K562 (cell line): ENCODE measurements around the gene AGGF1. TPM values are rescaled to one million over a fixed set of nuclear protein-coding genes. Genes with fewer than 3 reads are reported as not detected.

Experiments used
- ATAC-seq: fragments of 200-7000 bp; cut with Tn5 transposase; 3 replicates; pipeline ENCODE4 v1.9.1; 2020; ENCODE audit warnings: moderate library complexity
- BruUV-seq: library from RNA; stranded (reverse); fragments of 400-500 nt; replicated peaks from 2 replicates; lab custom pipeline; 2021; lab: Mats Ljungman, UMichigan
- CTCF ChIA-PET: fragments of 300-600 bp; formaldehyde crosslinking; extraction: SDS; loops from one replicate; lab custom pipeline; 2021; ENCODE audit warnings: low intra/inter-chr PET ratio; lab: Yijun Ruan, JAX
- POLR2A ChIA-PET: fragments of 300-600, 350-650 bp; sonication (Branson Sonifier 250); formaldehyde crosslinking; extraction: SDS; loops from one replicate; lab custom pipeline; 2021; ENCODE audit warnings: antibody characterized with exemption, inconsistent platforms; lab: Yijun Ruan, JAX
- DNase-seq, 4 experiments: peaks; one replicate each; pipeline versions ENCODE4 v3.0.0 to v3.0.0-alpha.2; 2011 to 2018; ENCODE audit warnings: low spot score in 3 of 4, mixed read lengths in 3 of 4; ENCODE audit errors: extremely low read depth in 1 of 4
- FAIRE-seq: peaks from 2 replicates; lab custom pipeline; 2011; peaks lifted over from hg19 to GRCh38; lab: Jason Lieb, UNC
- H2AFZ ChIP-seq: 2 replicates; pipeline ENCODE4 v1.6.0; 2011; ENCODE audit warnings: low read depth, low read length, control low read depth, inconsistent platforms
- H3K27ac ChIP-seq: fragments of 200-600 bp; 3 replicates; pipeline ENCODE4 v1.8.0; 2011; ENCODE audit warnings: low read depth, mild to moderate bottlenecking, control low read depth, inconsistent platforms, low read length, moderate library complexity, mixed read lengths; ENCODE audit errors: extremely low read depth
- H3K27me3 ChIP-seq, 2 experiments: fragments of 300-600 bp in 1 of 2; 2 replicates in 1 of 2; 3 replicates in 1 of 2; pipeline versions ENCODE4 v1.6.0 to v1.8.0; 2011; ENCODE audit warnings: inconsistent platforms in 2 of 2, low read length in 2 of 2, mild to moderate bottlenecking in 1 of 2, mixed read lengths in 1 of 2, moderate library complexity in 1 of 2; ENCODE audit not compliant: control insufficient read depth in 2 of 2, insufficient read depth in 2 of 2
- H3K36me3 ChIP-seq: fragments of 300-600 bp; 3 replicates; pipeline ENCODE4 v1.8.0; 2011; ENCODE audit warnings: mild to moderate bottlenecking, low read length, inconsistent platforms; ENCODE audit not compliant: control insufficient read depth, insufficient read depth
- H3K4me1 ChIP-seq, 2 experiments: fragments of 200-600 bp in 1 of 2; replicated peaks in 1 of 2; 2 replicates in 1 of 2; 3 replicates in 1 of 2; pipeline versions ENCODE4 v1.5.1 to v1.8.0; 2011; ENCODE audit warnings: inconsistent platforms in 2 of 2, low read length in 2 of 2, mild to moderate bottlenecking in 1 of 2, mixed read lengths in 1 of 2, moderate library complexity in 1 of 2; ENCODE audit not compliant: control insufficient read depth in 2 of 2, insufficient read depth in 2 of 2
- H3K4me2 ChIP-seq: 2 replicates; pipeline ENCODE4 v1.6.1; 2011; ENCODE audit warnings: low read length, control low read depth, inconsistent platforms, mixed read lengths; ENCODE audit not compliant: insufficient read depth
- H3K4me3 ChIP-seq: fragments of 200-600 bp; sonication (generic), shearing (Covaris generic); 2 replicates; pipeline ENCODE4 v1.5.1; 2016; ENCODE audit warnings: control low read depth, inconsistent platforms
- H3K79me2 ChIP-seq: fragments of 200-600 bp; 3 replicates; pipeline ENCODE4 v1.8.0; 2011; ENCODE audit warnings: low read length, inconsistent platforms; ENCODE audit not compliant: control insufficient read depth, insufficient read depth
- H3K9ac ChIP-seq, 2 experiments: 2 replicates each; pipeline versions ENCODE4 v1.6.0 to v1.6.1; 2011; ENCODE audit warnings: low read depth in 2 of 2, low read length in 2 of 2, control low read depth in 1 of 2, inconsistent platforms in 1 of 2, mild to moderate bottlenecking in 1 of 2, mixed read lengths in 1 of 2; ENCODE audit not compliant: insufficient read depth in 1 of 2
- H3K9me1 ChIP-seq: one replicate; pipeline ENCODE4 v1.6.0; 2011; ENCODE audit warnings: inconsistent platforms, mild to moderate bottlenecking, low read length, moderate library complexity; ENCODE audit not compliant: control insufficient read depth, insufficient read depth
- H3K9me3 ChIP-seq: replicated peaks from 2 replicates; pipeline ENCODE4 v1.5.1; 2011; ENCODE audit warnings: low read depth, low read length, inconsistent platforms; ENCODE audit not compliant: control insufficient read depth, insufficient read depth
- H4K20me1 ChIP-seq: replicated peaks from 2 replicates; pipeline ENCODE4 v1.6.1; 2011; ENCODE audit warnings: low read length, inconsistent platforms, mixed read lengths; ENCODE audit not compliant: control insufficient read depth, insufficient read depth
- ETV1 ChIP-seq: fragments of 450-650 bp; conservative IDR thresholded peaks from 2 replicates; pipeline ENCODE4 v1.6.1; 2016; ENCODE audit warnings: missing genetic modification characterization, control low read depth, low read depth, missing compliant biosample characterization
- NR2C2 ChIP-seq, 2 experiments: fragments of 200-800 bp in 1 of 2; sonication (Bioruptor generic) in 1 of 2; sonication (generic) in 1 of 2; formaldehyde crosslinking in 1 of 2; IDR thresholded peaks; 2 replicates each; pipeline versions ENCODE4 v1.6.1 to v1.8.0; 2016 to 2022; ENCODE audit warnings: mild to moderate bottlenecking in 1 of 2, missing compliant biosample characterization in 1 of 2, missing genetic modification characterization in 1 of 2, missing genetic modification reagents in 1 of 2
- OTX1 ChIP-seq: fragments of 450-650 bp; formaldehyde crosslinking; IDR thresholded peaks from 2 replicates; pipeline ENCODE4 v1.4.0; 2022; ENCODE audit warnings: mild to moderate bottlenecking
- POLR2A ChIP-seq: fragments of 450-650 bp; conservative IDR thresholded peaks from 2 replicates; pipeline ENCODE4 v1.6.1; 2016
- POLR2B ChIP-seq: fragments of 450-650 bp; IDR thresholded peaks from 2 replicates; pipeline ENCODE4 v1.6.1; 2018; ENCODE audit warnings: low read depth; ENCODE audit not compliant: partially characterized antibody
- RBM17 ChIP-seq: fragments of 200-400 bp; formaldehyde crosslinking; IDR thresholded peaks from 2 replicates; pipeline ENCODE4 v1.6.1; 2017; ENCODE audit warnings: low read depth, mild to moderate bottlenecking, low read length, borderline replicate concordance
- SMARCC2 ChIP-seq: fragments of 450-650 bp; IDR thresholded peaks from 2 replicates; pipeline ENCODE4 v1.6.1; 2017; ENCODE audit warnings: antibody characterized with exemption, moderate library complexity, mild to moderate bottlenecking, low read depth
- TAF1 ChIP-seq: IDR thresholded peaks from 2 replicates; pipeline ENCODE4 v1.6.1; 2011; ENCODE audit warnings: mild to moderate bottlenecking, low read length, moderate library complexity; ENCODE audit not compliant: insufficient read depth, control insufficient read depth, severe bottlenecking; ENCODE audit errors: extremely low read depth
- XRCC3 ChIP-seq: fragments of 450-650 bp; IDR thresholded peaks from 2 replicates; pipeline ENCODE4 v1.6.1; 2017; ENCODE audit warnings: mild to moderate bottlenecking, moderate library complexity
- ZBTB43 ChIP-seq: sonication (generic); formaldehyde crosslinking; IDR thresholded peaks from 2 replicates; pipeline ENCODE4 v1.8.0; 2023; ENCODE audit warnings: mild to moderate bottlenecking, missing genetic modification reagents
- ZKSCAN3 ChIP-seq: fragments of 250-450 bp; sonication (Bioruptor Pico); IDR thresholded peaks from 2 replicates; pipeline ENCODE4 v1.4.0; 2020
- ZNF507 ChIP-seq: conservative IDR thresholded peaks from 2 replicates; pipeline ENCODE4 v1.6.1; 2017; ENCODE audit warnings: missing genetic modification characterization, missing compliant biosample characterization
- WGBS: fragments of 100-300 bp; shearing (Covaris generic); methylation state at CpG from one replicate; pipeline ENCODE4 v1.1.6; 2016; ENCODE audit warnings: low coverage, mixed read lengths; ENCODE audit not compliant: insufficient coverage; ENCODE audit errors: missing lambda C conversion rate; 5-methylcytosine and 5-hydroxymethylcytosine counted together
- in situ Hi-C: fragments of 300-500 bp; cut with MboI; formaldehyde crosslinking; loops from 4 replicates; pipeline ENCODE4 v1.15.0; 2018; ENCODE audit warnings: inconsistent platforms, mixed read lengths
- intact Hi-C: fragments of 100-400 bp; cut with micrococcal nuclease; formaldehyde crosslinking; loops from 2 replicates; pipeline ENCODE4 v1.14.2; 2022
- polyA plus RNA-seq, 8 experiments: library from polyadenylated mRNA; depleted of rRNA in 4 of 8; stranded (reverse) in 5 of 8; unstranded in 3 of 8; fragments of >200 nt; fragmentation: Nextera tagmentation in 2 of 8; fragmentation: Illumina TruSeq in 1 of 8; extraction: Ambion mirVana in 2 of 8; extraction: Trizol in 1 of 8; gene quantifications; 2 replicates each; pipeline versions ENCODE4 v1.2.1 to v1.2.3, GENCODE V29; 2011 to 2014; ENCODE audit warnings: inconsistent platforms in 1 of 8, missing spikeins in 1 of 8
- total RNA-seq, 7 experiments: library from RNA; depleted of rRNA in 6 of 7; stranded (reverse); fragments of >200 nt in 6 of 7; fragmentation: Illumina TruSeq in 2 of 7; extraction: Trizol in 2 of 7; gene quantifications; 2 replicates each; pipeline versions ENCODE4 v1.2.1 to v1.2.3, GENCODE V29; 2011 to 2021; ENCODE audit warnings: low replicate concordance in 1 of 7
- TF ChIP-seq, protein P1 (sequence below): fragments of 250-450 bp; sonication (Bioruptor Pico); IDR thresholded peaks from 2 replicates; pipeline ENCODE4 v1.5.0; 2021
- TF ChIP-seq, protein P2 (sequence below): fragments of 250-450 bp; sonication (Bioruptor Pico); IDR thresholded peaks from 2 replicates; pipeline ENCODE4 v1.4.0; 2020

The AGGF1 gene
- total and polyA plus RNA-seq, 9 of the 15 experiments (the other 6 are each of a cell fraction or from before 2014, with no cell fraction given), result 5.2 to 20.4 (median 13.4) TPM

DNA sequence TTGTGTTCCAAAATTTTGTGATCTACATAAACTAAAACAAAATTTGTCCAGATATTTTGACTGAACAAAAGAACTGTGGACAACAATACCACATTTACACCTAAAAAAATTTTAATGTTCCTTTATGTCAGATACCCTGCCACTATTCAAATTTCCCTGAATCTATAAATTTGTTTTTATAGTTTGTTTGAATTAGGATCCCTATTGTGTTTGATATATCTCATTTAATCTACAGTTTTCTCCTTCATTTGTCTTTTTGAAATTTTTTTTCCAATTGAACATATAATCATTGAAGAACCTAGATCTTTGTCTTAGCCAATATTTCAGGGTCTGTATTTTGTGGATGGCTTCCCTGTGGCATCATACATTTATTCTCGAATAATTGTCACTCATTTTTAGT lies 5.7 kb downstream of the AGGF1 start (continued):
- TF ChIP-seq RBM17 (no peak), ETV1 (tag) (no peak), TAF1 (no peak), OTX1 (CRISPR knock-in tag) (no peak), POLR2A (no peak), ZKSCAN3 (CRISPR knock-in tag) (no peak)

DNA sequence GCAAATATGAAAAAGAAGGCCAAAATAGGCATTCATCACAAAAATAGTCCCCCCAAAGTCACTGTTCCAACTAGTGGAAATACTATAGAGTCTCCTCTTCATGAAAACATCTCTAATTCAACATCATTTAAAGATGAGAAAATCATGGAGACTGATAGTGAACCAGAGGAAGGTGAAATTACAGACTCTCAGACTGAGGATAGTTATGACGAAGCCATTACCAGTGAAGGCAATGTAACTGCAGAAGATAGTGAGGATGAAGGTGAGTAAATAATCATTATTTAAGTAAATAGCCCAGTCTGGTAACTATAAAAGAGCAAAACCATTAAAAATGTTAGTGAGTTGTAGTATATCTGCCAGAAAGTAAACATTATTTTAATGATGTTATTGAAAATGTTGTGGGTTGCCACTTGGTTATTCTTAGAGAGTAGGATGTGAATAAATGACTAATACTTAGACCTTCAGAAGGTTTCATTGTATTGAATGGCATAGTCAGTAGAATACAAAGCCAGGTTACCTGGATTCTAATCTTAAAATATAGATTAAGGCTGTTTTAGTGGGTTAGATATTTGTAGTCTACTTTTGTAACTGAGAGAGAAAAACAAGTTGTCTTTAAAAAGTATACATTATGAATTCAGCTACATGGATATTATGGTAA lies 16.3 kb downstream of the AGGF1 start:
- Histone ChIP-seq H4K20me1 (no peaks in the 10 kb centered on the region), H3K9me1 (no peaks in the 10 kb centered on the region), H3K9me3 (no peaks in the 10 kb centered on the region), H3K36me3 (peaks cover 29% of the 10 kb centered on the region), H3K9ac (no peak overlapping the region), H3K4me3 (no peak overlapping the region), H3K4me2 (no peak overlapping the region), H3K79me2 (no peaks in the 10 kb centered on the region), H3K27me3 (no peaks in the 10 kb centered on the region), H3K27ac (no peak overlapping the region), H3K4me1 (no peaks in the 10 kb centered on the region), H2AFZ (no peak overlapping the region)
- ChIA-PET POLR2A (interaction anchor here (0.6 kb wide), 1 partner anchor 13 kb away, joined by 3 read pairs; no protein-coding TSS in a partner anchor), CTCF (no interaction called here)
- ATAC-seq, result no peak
- in situ Hi-C loops (no loop called here), intact Hi-C loops (no loop called here)
- DNase-seq, result no peak
- 100% methylated on average over 1 of the region's 1 CpG for WGBS
- peak; percentile 23 for FAIRE-seq
- BruUV-seq, result no TSS peak
- no peak for TF ChIP-seq SMARCC2
- TF ChIP-seq NR2C2 (CRISPR knock-in tag; IDR thresholded peaks at IDR 0.05), result no peak
- TF ChIP-seq NR2C2 (tag; IDR thresholded peaks at IDR 0.05), result no peak
- TF ChIP-seq ZNF507, result no peak
- no peak for TF ChIP-seq POLR2B
- TF ChIP-seq, protein P1, sequence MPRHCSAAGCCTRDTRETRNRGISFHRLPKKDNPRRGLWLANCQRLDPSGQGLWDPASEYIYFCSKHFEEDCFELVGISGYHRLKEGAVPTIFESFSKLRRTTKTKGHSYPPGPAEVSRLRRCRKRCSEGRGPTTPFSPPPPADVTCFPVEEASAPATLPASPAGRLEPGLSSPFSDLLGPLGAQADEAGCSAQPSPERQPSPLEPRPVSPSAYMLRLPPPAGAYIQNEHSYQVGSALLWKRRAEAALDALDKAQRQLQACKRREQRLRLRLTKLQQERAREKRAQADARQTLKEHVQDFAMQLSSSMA (CRISPR knock-in tag), result no peak
- no peak for TF ChIP-seq XRCC3
- TF ChIP-seq, protein P2, sequence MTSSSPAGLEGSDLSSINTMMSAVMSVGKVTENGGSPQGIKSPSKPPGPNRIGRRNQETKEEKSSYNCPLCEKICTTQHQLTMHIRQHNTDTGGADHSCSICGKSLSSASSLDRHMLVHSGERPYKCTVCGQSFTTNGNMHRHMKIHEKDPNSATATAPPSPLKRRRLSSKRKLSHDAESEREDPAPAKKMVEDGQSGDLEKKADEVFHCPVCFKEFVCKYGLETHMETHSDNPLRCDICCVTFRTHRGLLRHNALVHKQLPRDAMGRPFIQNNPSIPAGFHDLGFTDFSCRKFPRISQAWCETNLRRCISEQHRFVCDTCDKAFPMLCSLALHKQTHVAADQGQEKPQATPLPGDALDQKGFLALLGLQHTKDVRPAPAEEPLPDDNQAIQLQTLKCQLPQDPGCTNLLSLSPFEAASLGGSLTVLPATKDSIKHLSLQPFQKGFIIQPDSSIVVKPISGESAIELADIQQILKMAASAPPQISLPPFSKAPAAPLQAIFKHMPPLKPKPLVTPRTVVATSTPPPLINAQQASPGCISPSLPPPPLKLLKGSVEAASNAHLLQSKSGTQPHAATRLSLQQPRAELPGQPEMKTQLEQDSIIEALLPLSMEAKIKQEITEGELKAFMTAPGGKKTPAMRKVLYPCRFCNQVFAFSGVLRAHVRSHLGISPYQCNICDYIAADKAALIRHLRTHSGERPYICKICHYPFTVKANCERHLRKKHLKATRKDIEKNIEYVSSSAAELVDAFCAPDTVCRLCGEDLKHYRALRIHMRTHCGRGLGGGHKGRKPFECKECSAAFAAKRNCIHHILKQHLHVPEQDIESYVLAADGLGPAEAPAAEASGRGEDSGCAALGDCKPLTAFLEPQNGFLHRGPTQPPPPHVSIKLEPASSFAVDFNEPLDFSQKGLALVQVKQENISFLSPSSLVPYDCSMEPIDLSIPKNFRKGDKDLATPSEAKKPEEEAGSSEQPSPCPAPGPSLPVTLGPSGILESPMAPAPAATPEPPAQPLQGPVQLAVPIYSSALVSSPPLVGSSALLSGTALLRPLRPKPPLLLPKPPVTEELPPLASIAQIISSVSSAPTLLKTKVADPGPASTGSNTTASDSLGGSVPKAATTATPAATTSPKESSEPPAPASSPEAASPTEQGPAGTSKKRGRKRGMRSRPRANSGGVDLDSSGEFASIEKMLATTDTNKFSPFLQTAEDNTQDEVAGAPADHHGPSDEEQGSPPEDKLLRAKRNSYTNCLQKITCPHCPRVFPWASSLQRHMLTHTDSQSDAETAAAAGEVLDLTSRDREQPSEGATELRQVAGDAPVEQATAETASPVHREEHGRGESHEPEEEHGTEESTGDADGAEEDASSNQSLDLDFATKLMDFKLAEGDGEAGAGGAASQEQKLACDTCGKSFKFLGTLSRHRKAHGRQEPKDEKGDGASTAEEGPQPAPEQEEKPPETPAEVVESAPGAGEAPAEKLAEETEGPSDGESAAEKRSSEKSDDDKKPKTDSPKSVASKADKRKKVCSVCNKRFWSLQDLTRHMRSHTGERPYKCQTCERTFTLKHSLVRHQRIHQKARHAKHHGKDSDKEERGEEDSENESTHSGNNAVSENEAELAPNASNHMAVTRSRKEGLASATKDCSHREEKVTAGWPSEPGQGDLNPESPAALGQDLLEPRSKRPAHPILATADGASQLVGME, result no peak
- TF ChIP-seq ZBTB43 (CRISPR knock-in tag), result no peak
